Kidney epithelial cell (primary cell): ENCODE results near the gene STAT5B. TPM values are rescaled to one million over a fixed set of nuclear protein-coding genes. Genes with fewer than 3 reads are reported as not detected.
"Not testable (repeated sequence)": the region's sequence is repeated elsewhere in the genome, so short reads cannot be mapped to it uniquely, and the experiment has no call there.

Experiments
- DNase-seq: peaks from one replicate; pipeline ENCODE4 v3.0.0-alpha.2; 2010; ENCODE audit warnings: low read depth
- H3K27me3 ChIP-seq: 2 replicates; pipeline ENCODE4 v1.6.0; 2011; ENCODE audit warnings: low read length; ENCODE audit not compliant: control insufficient read depth, insufficient read depth
- H3K36me3 ChIP-seq: 2 replicates; pipeline ENCODE4 v1.5.1; 2011; ENCODE audit warnings: low read length; ENCODE audit not compliant: control insufficient read depth, insufficient read depth
- H3K4me3 ChIP-seq: 2 replicates; pipeline ENCODE4 v1.5.1; 2011; ENCODE audit warnings: low read depth, mild to moderate bottlenecking, control low read depth, low read length
- CTCF ChIP-seq: IDR thresholded peaks from 2 replicates; pipeline ENCODE4 v1.5.1; 2011; ENCODE audit warnings: mild to moderate bottlenecking, moderate library complexity, low read length, control low read depth, inconsistent platforms; ENCODE audit not compliant: insufficient read depth, poor library complexity, severe bottlenecking
- total RNA-seq: library from RNA; depleted of rRNA; stranded (reverse); fragments of >200 nt; gene quantifications from 2 replicates; pipeline ENCODE4 v1.2.3, GENCODE V29; 2015

STAT5B gene
- total RNA-seq, 1 donor from 2014 or later: 27.5 TPM

- no peaks in the 10 kb centered on the region for H3K27me3 ChIP-seq
- TF ChIP-seq CTCF: no peak
- DNase-seq: no peak
- H3K36me3 ChIP-seq: no peaks in the 10 kb centered on the region
- H3K4me3 ChIP-seq: no peak overlapping the region
Observed at GRCh38 chr17:42270170-42270535, 6.0 kb downstream of the STAT5B start.

GRCh38 chr17:42268236-42268635, 8.0 kb downstream of the STAT5B start:
- Histone ChIP-seq H3K27me3 (no peaks in the 10 kb centered on the region), H3K36me3 (no peaks in the 10 kb centered on the region), H3K4me3 (no peak overlapping the region)
- TF ChIP-seq CTCF: no peak
- no peak for DNase-seq

- no peak for DNase-seq
- Histone ChIP-seq H3K4me3 (no peak overlapping the region), H3K36me3 (no peaks in the 10 kb centered on the region), H3K27me3 (no peaks in the 10 kb centered on the region)
- no peak for TF ChIP-seq CTCF
Observed at GRCh38 chr17:42266918-42267766, 9.0 kb downstream of the STAT5B start.

GRCh38 chr17:42266462-42266861, 9.7 kb downstream of the STAT5B start:
- no peak for DNase-seq
- TF ChIP-seq CTCF: no peak
- Histone ChIP-seq H3K27me3 (no peaks in the 10 kb centered on the region), H3K4me3 (no peak overlapping the region), H3K36me3 (no peaks in the 10 kb centered on the region)

GRCh38 chr17:42264366-42264765, 11.8 kb downstream of the STAT5B start:
- not testable (repeated sequence) for H3K36me3 ChIP-seq, H3K27me3 ChIP-seq, DNase-seq, H3K4me3 ChIP-seq

GRCh38 chr17:42260318-42260717, 15.9 kb downstream of the STAT5B start:
- H3K4me3 ChIP-seq: no peak overlapping the region
- no peak for TF ChIP-seq CTCF
- no peaks in the 10 kb centered on the region for H3K36me3 ChIP-seq
- no peak for DNase-seq
- no peaks in the 10 kb centered on the region for H3K27me3 ChIP-seq
